H1 (cell line): Measurements from ENCODE around the gene AP5S1. TPM values are rescaled to one million over a fixed set of nuclear protein-coding genes. Genes with fewer than 3 reads are reported as not detected.

ENCODE experiments used
- BCL11A ChIP-seq, 2 experiments: IDR thresholded peaks; one replicate each; pipeline ENCODE4 v1.6.1; 2011; ENCODE audit warnings: low read depth in 2 of 2, low read length in 2 of 2, mild to moderate bottlenecking in 2 of 2
- GABPA ChIP-seq: IDR thresholded peaks from 2 replicates; pipeline ENCODE4 v1.6.1; 2011; ENCODE audit warnings: mild to moderate bottlenecking, low read length, moderate library complexity, borderline replicate concordance; ENCODE audit not compliant: insufficient read depth
- KDM4A ChIP-seq: IDR thresholded peaks from one replicate; pipeline ENCODE4 v1.7.1; 2012; ENCODE audit warnings: low read depth, mild to moderate bottlenecking, moderate library complexity, low read length, inconsistent platforms; ENCODE audit not compliant: severe bottlenecking
- POLR2AphosphoS5 ChIP-seq: IDR thresholded peaks from 2 replicates; pipeline ENCODE4 v1.6.1; 2011; ENCODE audit warnings: low read depth, low read length
- SIN3A ChIP-seq, 2 experiments: IDR thresholded peaks in 1 of 2; conservative IDR thresholded peaks in 1 of 2; 2 replicates each; pipeline ENCODE4 v1.6.1; 2011 to 2012; ENCODE audit warnings: low read length in 2 of 2, improper control_type of control experiment in 1 of 2, low read depth in 1 of 2, mild to moderate bottlenecking in 1 of 2
- SUZ12 ChIP-seq: fragments of 200-600 bp; sonication (generic); IDR thresholded peaks from 2 replicates; pipeline ENCODE4 v1.6.1; 2012; ENCODE audit warnings: mild to moderate bottlenecking, inconsistent platforms, low read length, moderate library complexity, mixed read lengths
- polyA plus RNA-seq, 7 experiments: library from polyadenylated mRNA; depleted of rRNA in 3 of 7; stranded (reverse) in 5 of 7; unstranded in 2 of 7; fragments of >200 nt in 5 of 7; fragments of 200-250 nt in 2 of 7; gene quantifications; 1 replicate in 5 of 7; 2 replicates in 1 of 7; 4 replicates in 1 of 7; pipeline versions ENCODE4 v1.2.1 to v1.2.3, GENCODE V29; 2011 to 2013; ENCODE audit warnings: missing spikeins in 2 of 7, mixed read lengths in 2 of 7
- total RNA-seq: library from RNA; stranded (reverse); fragmentation: NEBNext Ultra II Directional; extraction: Animal tissue kit (Norgen Biotek cat#: 25700); gene quantifications from 2 replicates; pipeline ENCODE4 v1.2.1, GENCODE V29; 2021
- TF ChIP-seq, protein P1 (sequence below): IDR thresholded peaks from 2 replicates; pipeline ENCODE4 v1.6.1; 2012; ENCODE audit warnings: low read length, inconsistent platforms

Gene AP5S1
- total and polyA plus RNA-seq, 2 of the 8 experiments (the other 6 are each of a cell fraction or from before 2014, with no cell fraction given) = 3.3 to 3.7 TPM

GRCh38 chr20:3873507-3873906 lies 53.2 kb downstream of the AP5S1 start (continued):
- TF ChIP-seq KDM4A (no peak), SUZ12 (no peak), GABPA (no peak), POLR2AphosphoS5 (no peak), BCL11A (IDR thresholded peaks at IDR 0.05; ENCODE audit: low read depth in 2 of 2, low read length in 2 of 2) (no peak), SIN3A (conservative IDR thresholded peaks at IDR 0.05 in 1 of 2, IDR thresholded peaks at IDR 0.05 in 1 of 2; ENCODE audit: low read depth in 1 of 2, low read length in 2 of 2) (no peak)
- TF ChIP-seq, protein P1, sequence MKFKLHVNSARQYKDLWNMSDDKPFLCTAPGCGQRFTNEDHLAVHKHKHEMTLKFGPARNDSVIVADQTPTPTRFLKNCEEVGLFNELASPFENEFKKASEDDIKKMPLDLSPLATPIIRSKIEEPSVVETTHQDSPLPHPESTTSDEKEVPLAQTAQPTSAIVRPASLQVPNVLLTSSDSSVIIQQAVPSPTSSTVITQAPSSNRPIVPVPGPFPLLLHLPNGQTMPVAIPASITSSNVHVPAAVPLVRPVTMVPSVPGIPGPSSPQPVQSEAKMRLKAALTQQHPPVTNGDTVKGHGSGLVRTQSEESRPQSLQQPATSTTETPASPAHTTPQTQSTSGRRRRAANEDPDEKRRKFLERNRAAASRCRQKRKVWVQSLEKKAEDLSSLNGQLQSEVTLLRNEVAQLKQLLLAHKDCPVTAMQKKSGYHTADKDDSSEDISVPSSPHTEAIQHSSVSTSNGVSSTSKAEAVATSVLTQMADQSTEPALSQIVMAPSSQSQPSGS = no peak
